Keratinocyte (primary cell): Measurements from ENCODE around the gene MED26. TPM values are rescaled to one million over a fixed set of nuclear protein-coding genes. Genes with fewer than 3 reads are reported as not detected.

Experiments used
- DNase-seq: peaks from one replicate; pipeline ENCODE4 v3.0.0-alpha.2; 2011; ENCODE audit warnings: low read depth, missing footprints, low spot score
- FAIRE-seq: peaks from 2 replicates; lab custom pipeline; 2011; peaks lifted over from hg19 to GRCh38; lab: Jason Lieb, UNC
- H2AFZ ChIP-seq: 2 replicates; pipeline ENCODE4 v1.6.0; 2012; ENCODE audit warnings: low read length, control low read depth, inconsistent platforms; ENCODE audit not compliant: control insufficient read depth
- H3K27ac ChIP-seq: 2 replicates; pipeline ENCODE4 v1.5.1; 2011; ENCODE audit warnings: low read length; ENCODE audit not compliant: control insufficient read depth, insufficient read depth
- H3K27me3 ChIP-seq: 3 replicates; pipeline ENCODE4 v1.6.0; 2011; ENCODE audit warnings: low read length; ENCODE audit not compliant: control insufficient read depth, insufficient read depth; ENCODE audit errors: extremely low read depth
- H3K36me3 ChIP-seq, 2 experiments: 2 replicates in 1 of 2; 3 replicates in 1 of 2; pipeline ENCODE4 v1.5.1; 2011; ENCODE audit warnings: low read length in 2 of 2, mild to moderate bottlenecking in 1 of 2; ENCODE audit not compliant: control insufficient read depth in 2 of 2, insufficient read depth in 2 of 2; ENCODE audit errors: extremely low read depth in 1 of 2
- H3K4me1 ChIP-seq: 3 replicates; pipeline ENCODE4 v1.5.1; 2011; ENCODE audit warnings: low read length; ENCODE audit not compliant: control insufficient read depth, insufficient read depth; ENCODE audit errors: extremely low read depth
- H3K4me2 ChIP-seq: 3 replicates; pipeline ENCODE4 v1.6.0; 2011; ENCODE audit warnings: low read depth, low read length; ENCODE audit not compliant: control insufficient read depth, insufficient read depth; ENCODE audit errors: extremely low read depth
- H3K4me3 ChIP-seq, 3 experiments: fragments of 200-600 bp in 1 of 3; sonication (generic) in 1 of 3; 2 replicates in 2 of 3; 3 replicates in 1 of 3; pipeline ENCODE4 v1.5.1; 2011 to 2016; ENCODE audit warnings: low read length in 3 of 3, mild to moderate bottlenecking in 3 of 3, control low read depth in 2 of 3, inconsistent platforms in 1 of 3, low read depth in 1 of 3, mixed read lengths in 1 of 3, mixed run types in 1 of 3, moderate library complexity in 1 of 3; ENCODE audit not compliant: control insufficient read depth in 2 of 3, insufficient read depth in 2 of 3; ENCODE audit errors: extremely low read depth in 1 of 3
- H3K79me2 ChIP-seq: 2 replicates; pipeline ENCODE4 v1.6.0; 2012; ENCODE audit warnings: low read length; ENCODE audit not compliant: control insufficient read depth, insufficient read depth
- H3K9ac ChIP-seq: 3 replicates; pipeline ENCODE4 v1.6.0; 2011; ENCODE audit warnings: low read length; ENCODE audit not compliant: control insufficient read depth, insufficient read depth; ENCODE audit errors: extremely low read depth
- H3K9me1 ChIP-seq: 3 replicates; pipeline ENCODE4 v1.6.0; 2011; ENCODE audit warnings: low read length; ENCODE audit not compliant: control insufficient read depth, insufficient read depth; ENCODE audit errors: extremely low read depth
- H3K9me3 ChIP-seq: 2 replicates; pipeline ENCODE4 v1.5.1; 2012; ENCODE audit warnings: low read depth, low read length; ENCODE audit not compliant: control insufficient read depth
- H4K20me1 ChIP-seq: 3 replicates; pipeline ENCODE4 v1.6.0; 2011; ENCODE audit warnings: low read length; ENCODE audit not compliant: control insufficient read depth, insufficient read depth; ENCODE audit errors: extremely low read depth
- EZH2 ChIP-seq: IDR thresholded peaks from one replicate; pipeline ENCODE4 v1.6.1; 2012; ENCODE audit warnings: inconsistent platforms, mild to moderate bottlenecking, low read length, moderate library complexity
- dilution Hi-C: fragments of 300-500 bp; cut with MboI; formaldehyde crosslinking; loops from one replicate; pipeline ENCODE4 v1.7.0; 2020; ENCODE audit warnings: low sequenced_read_pairs; ENCODE audit not compliant: extremely low pct_ligation_motif_present
- polyA plus RNA-seq, 5 experiments: library from polyadenylated mRNA; depleted of rRNA in 3 of 5; stranded (reverse) in 3 of 5; stranded (forward) in 1 of 5; unstranded in 1 of 5; fragments of >200 nt; gene quantifications; 1 replicate in 1 of 5; 2 replicates in 3 of 5; 3 replicates in 1 of 5; pipeline versions ENCODE4 v1.2.1 to v1.2.3, GENCODE V29; 2011 to 2012; ENCODE audit warnings: missing spikeins in 2 of 5, low read depth in 1 of 5, low replicate concordance in 1 of 5
- TF ChIP-seq, protein P1 (sequence below), 3 experiments: IDR thresholded peaks in 1 of 3; conservative IDR thresholded peaks in 1 of 3; optimal IDR thresholded peaks in 1 of 3; 2 replicates in 2 of 3; 3 replicates in 1 of 3; pipeline versions ENCODE3 to v1.5.1; 2011; ENCODE audit warnings: low read length in 3 of 3, mild to moderate bottlenecking in 3 of 3, moderate library complexity in 2 of 3, control low read depth in 1 of 3, inconsistent platforms in 1 of 3; ENCODE audit not compliant: insufficient read depth in 2 of 3; ENCODE audit errors: extremely low read depth in 1 of 3

Gene MED26
- polyA plus RNA-seq, 1 donor (not counting 4 experiments of a cell fraction or from before 2014, with no cell fraction given): 4.7 TPM

DNA sequence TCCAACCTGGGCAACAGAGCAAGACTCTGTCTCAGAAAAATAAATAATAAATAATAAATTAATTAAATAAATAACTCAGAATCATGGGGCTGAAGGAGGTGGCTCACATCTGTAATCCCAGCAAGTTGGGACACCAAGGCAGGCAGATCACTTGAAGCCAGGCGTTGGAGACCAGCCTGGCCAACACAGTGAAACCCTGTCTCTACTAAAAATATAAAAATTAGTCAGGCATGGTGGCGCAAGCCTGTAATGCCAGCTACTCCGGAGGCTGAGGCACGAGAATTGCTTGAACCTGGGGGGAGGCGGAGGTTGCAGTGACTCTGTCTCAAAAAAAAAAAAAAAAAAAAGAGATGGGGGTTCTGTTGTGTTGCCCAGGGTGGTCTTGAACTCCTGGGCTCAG, 40.2 kb upstream of the MED26 start:
- Histone ChIP-seq H3K27ac (no peak overlapping the region), H4K20me1 (no peaks in the 10 kb centered on the region), H3K4me3 (no peak overlapping the region), H3K4me2 (no peak overlapping the region), H3K79me2 (no peaks in the 10 kb centered on the region), H3K9me1 (no peaks in the 10 kb centered on the region), H3K36me3 (no peaks in the 10 kb centered on the region), H3K27me3 (no peaks in the 10 kb centered on the region), H3K9ac (no peak overlapping the region), H3K4me1 (no peaks in the 10 kb centered on the region), H2AFZ (no peak overlapping the region), H3K9me3 (no peaks in the 10 kb centered on the region)
- DNase-seq (no peak), FAIRE-seq (no peak)
- dilution Hi-C loops: no loop called here
- no peak for TF ChIP-seq EZH2
- TF ChIP-seq, protein P1, sequence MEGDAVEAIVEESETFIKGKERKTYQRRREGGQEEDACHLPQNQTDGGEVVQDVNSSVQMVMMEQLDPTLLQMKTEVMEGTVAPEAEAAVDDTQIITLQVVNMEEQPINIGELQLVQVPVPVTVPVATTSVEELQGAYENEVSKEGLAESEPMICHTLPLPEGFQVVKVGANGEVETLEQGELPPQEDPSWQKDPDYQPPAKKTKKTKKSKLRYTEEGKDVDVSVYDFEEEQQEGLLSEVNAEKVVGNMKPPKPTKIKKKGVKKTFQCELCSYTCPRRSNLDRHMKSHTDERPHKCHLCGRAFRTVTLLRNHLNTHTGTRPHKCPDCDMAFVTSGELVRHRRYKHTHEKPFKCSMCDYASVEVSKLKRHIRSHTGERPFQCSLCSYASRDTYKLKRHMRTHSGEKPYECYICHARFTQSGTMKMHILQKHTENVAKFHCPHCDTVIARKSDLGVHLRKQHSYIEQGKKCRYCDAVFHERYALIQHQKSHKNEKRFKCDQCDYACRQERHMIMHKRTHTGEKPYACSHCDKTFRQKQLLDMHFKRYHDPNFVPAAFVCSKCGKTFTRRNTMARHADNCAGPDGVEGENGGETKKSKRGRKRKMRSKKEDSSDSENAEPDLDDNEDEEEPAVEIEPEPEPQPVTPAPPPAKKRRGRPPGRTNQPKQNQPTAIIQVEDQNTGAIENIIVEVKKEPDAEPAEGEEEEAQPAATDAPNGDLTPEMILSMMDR (optimal IDR thresholded peaks at IDR 0.05 in 1 of 3, IDR thresholded peaks at IDR 0.05 in 1 of 3, conservative IDR thresholded peaks at IDR 0.05 in 1 of 3; ENCODE audit: extremely low read depth in 1 of 3, insufficient read depth in 2 of 3, low read length in 3 of 3): no peak

DNA sequence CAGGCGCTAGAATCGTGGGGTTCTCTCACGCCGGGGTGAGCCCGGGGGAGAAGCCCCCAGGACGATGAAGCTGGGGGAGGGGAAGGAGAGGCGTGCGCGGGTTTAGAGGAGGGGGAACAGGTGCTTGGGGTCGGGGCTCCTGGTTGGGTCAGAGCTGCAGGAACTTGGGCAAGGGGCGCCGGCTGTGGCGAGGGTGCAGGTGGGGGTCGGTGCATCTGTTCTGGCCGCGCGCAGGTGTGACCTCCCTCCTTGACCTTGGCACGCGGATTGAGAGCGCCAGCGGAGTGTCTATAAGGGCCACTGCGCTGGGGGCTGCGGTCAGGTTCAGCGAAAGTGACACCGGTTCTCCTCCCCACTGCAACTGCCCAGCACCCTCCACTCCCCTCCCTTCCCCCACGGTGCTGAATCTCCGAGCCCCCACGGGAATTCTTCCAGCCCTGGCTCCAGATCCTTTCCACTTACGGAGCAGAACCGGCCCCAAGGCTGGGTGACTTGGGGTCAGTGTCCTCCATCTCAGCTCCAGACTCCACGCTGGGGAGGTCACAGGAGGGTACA, 33.6 kb upstream of the MED26 start:
- Histone ChIP-seq H3K27me3 (peaks cover 5% of the 10 kb centered on the region), H4K20me1 (peaks cover 5% of the 10 kb centered on the region), H3K9me1 (no peaks in the 10 kb centered on the region), H3K79me2 (peaks cover 29% of the 10 kb centered on the region), H3K9ac (peak overlapping the region; percentile 93), H3K4me2 (peak overlapping the region; percentile 97), H2AFZ (peak overlapping the region; percentile 60), H3K27ac (no peak overlapping the region), H3K9me3 (no peaks in the 10 kb centered on the region), H3K4me1 (peaks cover 10% of the 10 kb centered on the region), H3K36me3 (peaks cover 6 to 12% of the 10 kb centered on the region in 2 experiments), H3K4me3 (peak overlapping the region; percentile 65 to 100 (median 90))
- FAIRE-seq (no peak), DNase-seq (no peak)
- no peak for TF ChIP-seq EZH2
- TF ChIP-seq, protein P1 (optimal IDR thresholded peaks at IDR 0.05 in 1 of 3, IDR thresholded peaks at IDR 0.05 in 1 of 3, conservative IDR thresholded peaks at IDR 0.05 in 1 of 3; ENCODE audit: extremely low read depth in 1 of 3, insufficient read depth in 2 of 3, low read length in 3 of 3): no peak
- dilution Hi-C loops: no loop called here
